Panc1 (cell line): Measurements from ENCODE around the gene SYCP2. TPM values are rescaled to one million over a fixed set of nuclear protein-coding genes. Genes with fewer than 3 reads are reported as not detected.

Experiments
- ATAC-seq: fragments of 200-7000 bp; cut with Tn5 transposase; 2 replicates; pipeline ENCODE4 v1.9.1; 2020; ENCODE audit warnings: mild to moderate bottlenecking, moderate library complexity
- BruUV-seq: library from RNA; stranded (reverse); fragments of 400-500 nt; replicated peaks from 2 replicates; lab custom pipeline; 2021; lab: Mats Ljungman, UMichigan
- CTCF ChIA-PET: fragments of 300-600 bp; sonication (Branson Sonifier 250); formaldehyde crosslinking; loops from one replicate; lab custom pipeline; 2022; ENCODE audit warnings: antibody characterized with exemption; lab: Charles Lee
- POLR2A ChIA-PET: fragments of 300-600 bp; sonication (Branson Sonifier 250); formaldehyde crosslinking; loops from one replicate; lab custom pipeline; 2022; ENCODE audit warnings: antibody characterized with exemption; lab: Charles Lee
- DNase-seq: peaks from one replicate; pipeline ENCODE4 v3.0.0-alpha.2; 2010; ENCODE audit warnings: low read depth, low spot score
- H3K27ac ChIP-seq: 2 replicates; pipeline ENCODE4 v1.5.1; 2011; ENCODE audit warnings: mild to moderate bottlenecking, low read length, inconsistent platforms
- H3K27me3 ChIP-seq: fragments of 200-500 bp; sonication (Bioruptor generic); 2 replicates; pipeline ENCODE4 v1.6.0; 2014; ENCODE audit warnings: low read length, inconsistent platforms; ENCODE audit not compliant: control insufficient read depth, insufficient read depth
- H3K36me3 ChIP-seq: fragments of 200-500 bp; sonication (Bioruptor generic); 2 replicates; pipeline ENCODE4 v1.5.1; 2014; ENCODE audit warnings: inconsistent platforms, mild to moderate bottlenecking, low read length, moderate library complexity; ENCODE audit not compliant: control insufficient read depth, insufficient read depth
- H3K4me1 ChIP-seq: 2 replicates; pipeline ENCODE4 v1.5.1; 2011; ENCODE audit warnings: inconsistent platforms, mild to moderate bottlenecking, low read length, moderate library complexity; ENCODE audit not compliant: control insufficient read depth, insufficient read depth
- H3K4me3 ChIP-seq, 2 experiments: 2 replicates each; pipeline ENCODE4 v1.5.1; 2011 to 2012; ENCODE audit warnings: low read depth in 2 of 2, low read length in 2 of 2, mild to moderate bottlenecking in 2 of 2, inconsistent platforms in 1 of 2, moderate library complexity in 1 of 2
- H3K9me3 ChIP-seq: fragments of 200-500 bp; sonication (Bioruptor generic); 2 replicates; pipeline ENCODE4 v1.5.1; 2014; ENCODE audit warnings: low read depth, mild to moderate bottlenecking, inconsistent platforms, low read length, moderate library complexity; ENCODE audit not compliant: control insufficient read depth, insufficient read depth
- POLR2AphosphoS5 ChIP-seq: IDR thresholded peaks from 2 replicates; pipeline ENCODE4 v1.6.1; 2012; ENCODE audit warnings: mild to moderate bottlenecking, low read depth, low read length, moderate library complexity
- SIN3A ChIP-seq: IDR thresholded peaks from 2 replicates; pipeline ENCODE4 v1.6.1; 2012; ENCODE audit warnings: low read depth, mild to moderate bottlenecking, low read length, moderate library complexity, borderline replicate concordance; ENCODE audit not compliant: insufficient read depth
- TCF7L2 ChIP-seq: IDR thresholded peaks from 2 replicates; pipeline ENCODE4 v1.6.1; 2011; ENCODE audit warnings: mild to moderate bottlenecking, low read depth, low read length, inconsistent platforms
- in situ Hi-C: cut with HindIII; loops from 2 replicates; pipeline ENCODE4 v1.10.0; 2016; ENCODE audit warnings: low sequenced_read_pairs, low pct_unique_long_range_greater_than_20kb
- intact Hi-C: fragments of 100-400 bp; cut with micrococcal nuclease; formaldehyde crosslinking; loops from one replicate; pipeline ENCODE4 v1.10.0; 2022; ENCODE audit not compliant: unreplicated experiment
- total RNA-seq: library from RNA; stranded (reverse); gene quantifications from one replicate; pipeline ENCODE4 v1.2.1, GENCODE V29; 2021; ENCODE audit not compliant: unreplicated experiment
- TF ChIP-seq, protein P1 (sequence below), 2 experiments: IDR thresholded peaks; 2 replicates each; pipeline ENCODE4 v1.6.1; 2011 to 2012; ENCODE audit warnings: low read depth in 2 of 2, control low read depth in 1 of 2, low read length in 1 of 2, mild to moderate bottlenecking in 1 of 2, moderate library complexity in 1 of 2; ENCODE audit not compliant: insufficient read depth in 1 of 2
- TF ChIP-seq, protein P2 (sequence below): fragments of 450-650 bp; IDR thresholded peaks from 2 replicates; pipeline ENCODE4 v1.5.1; 2017; ENCODE audit warnings: mild to moderate bottlenecking

The SYCP2 gene
- total RNA-seq, 1 experiment from 2014 or later = 39.7 TPM

DNA sequence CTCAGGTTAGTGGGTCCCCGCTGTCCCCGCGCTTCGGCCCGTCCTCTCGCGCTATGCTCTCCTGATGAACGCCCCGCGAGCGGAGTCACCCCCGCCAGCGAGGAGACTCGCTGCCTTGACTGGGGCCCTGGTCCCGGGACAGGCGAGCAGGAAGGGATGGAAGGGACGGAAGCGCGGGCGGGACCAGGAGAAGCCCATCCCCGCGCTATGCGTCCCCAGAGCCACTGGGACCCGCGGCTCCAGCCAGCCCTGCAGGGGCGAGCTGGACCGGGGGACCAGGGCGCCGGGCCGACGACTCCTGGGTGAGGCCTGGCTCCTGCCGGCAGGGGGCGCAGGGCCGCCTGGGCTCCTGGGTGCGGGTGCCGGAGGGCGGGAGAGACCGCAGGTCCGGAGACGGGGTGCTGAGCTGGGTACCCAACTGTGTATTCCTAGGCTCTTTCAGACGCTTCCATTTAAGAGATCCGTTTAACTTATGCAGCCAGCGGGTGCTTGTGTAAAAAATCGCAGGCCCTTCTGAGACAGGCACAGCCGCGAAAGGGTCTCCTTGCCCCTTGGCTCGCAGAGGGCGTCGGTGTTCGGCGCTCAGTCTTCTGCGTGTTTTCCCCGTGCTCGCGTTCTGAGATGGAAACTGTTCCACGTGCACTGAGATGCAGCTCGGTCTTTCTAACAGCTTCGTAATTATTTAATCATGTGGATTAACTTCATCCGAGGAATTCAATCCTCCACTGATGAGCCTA is 580 bp upstream of the SYCP2 start:
- Histone ChIP-seq H3K36me3 (no peaks in the 10 kb centered on the region), H3K4me3 (peak overlapping the region; percentile 65 to 84), H3K27me3 (no peaks in the 10 kb centered on the region), H3K4me1 (peaks cover 68% of the 10 kb centered on the region), H3K9me3 (no peaks in the 10 kb centered on the region), H3K27ac (peak overlapping the region; percentile 94)
- ChIA-PET POLR2A (no interaction called here), CTCF (interaction anchor here (0.7 to 1.3 kb wide), 3 partner anchors 10 to 1574 kb away, joined by 3 to 5 read pairs (median 3); no protein-coding TSS in a partner anchor)
- in situ Hi-C loops (no loop called here), intact Hi-C loops (no loop called here)
- DNase-seq (peak; percentile 53), ATAC-seq (peak; percentile 92)
- TF ChIP-seq, protein P1, sequence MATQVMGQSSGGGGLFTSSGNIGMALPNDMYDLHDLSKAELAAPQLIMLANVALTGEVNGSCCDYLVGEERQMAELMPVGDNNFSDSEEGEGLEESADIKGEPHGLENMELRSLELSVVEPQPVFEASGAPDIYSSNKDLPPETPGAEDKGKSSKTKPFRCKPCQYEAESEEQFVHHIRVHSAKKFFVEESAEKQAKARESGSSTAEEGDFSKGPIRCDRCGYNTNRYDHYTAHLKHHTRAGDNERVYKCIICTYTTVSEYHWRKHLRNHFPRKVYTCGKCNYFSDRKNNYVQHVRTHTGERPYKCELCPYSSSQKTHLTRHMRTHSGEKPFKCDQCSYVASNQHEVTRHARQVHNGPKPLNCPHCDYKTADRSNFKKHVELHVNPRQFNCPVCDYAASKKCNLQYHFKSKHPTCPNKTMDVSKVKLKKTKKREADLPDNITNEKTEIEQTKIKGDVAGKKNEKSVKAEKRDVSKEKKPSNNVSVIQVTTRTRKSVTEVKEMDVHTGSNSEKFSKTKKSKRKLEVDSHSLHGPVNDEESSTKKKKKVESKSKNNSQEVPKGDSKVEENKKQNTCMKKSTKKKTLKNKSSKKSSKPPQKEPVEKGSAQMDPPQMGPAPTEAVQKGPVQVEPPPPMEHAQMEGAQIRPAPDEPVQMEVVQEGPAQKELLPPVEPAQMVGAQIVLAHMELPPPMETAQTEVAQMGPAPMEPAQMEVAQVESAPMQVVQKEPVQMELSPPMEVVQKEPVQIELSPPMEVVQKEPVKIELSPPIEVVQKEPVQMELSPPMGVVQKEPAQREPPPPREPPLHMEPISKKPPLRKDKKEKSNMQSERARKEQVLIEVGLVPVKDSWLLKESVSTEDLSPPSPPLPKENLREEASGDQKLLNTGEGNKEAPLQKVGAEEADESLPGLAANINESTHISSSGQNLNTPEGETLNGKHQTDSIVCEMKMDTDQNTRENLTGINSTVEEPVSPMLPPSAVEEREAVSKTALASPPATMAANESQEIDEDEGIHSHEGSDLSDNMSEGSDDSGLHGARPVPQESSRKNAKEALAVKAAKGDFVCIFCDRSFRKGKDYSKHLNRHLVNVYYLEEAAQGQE (IDR thresholded peaks at IDR 0.05; ENCODE audit: insufficient read depth in 1 of 2, low read depth in 2 of 2, low read length in 1 of 2) = peak in 1 of 2 experiments; percentile 35; a peak in 1 of 4 replicates
- TF ChIP-seq POLR2AphosphoS5 = peak; percentile 73; the same call in 1 of the 2 replicates
- TF ChIP-seq SIN3A = 0 out of 2 replicates have a peak, but pooled peaks have one; percentile 63
- TF ChIP-seq, protein P2, sequence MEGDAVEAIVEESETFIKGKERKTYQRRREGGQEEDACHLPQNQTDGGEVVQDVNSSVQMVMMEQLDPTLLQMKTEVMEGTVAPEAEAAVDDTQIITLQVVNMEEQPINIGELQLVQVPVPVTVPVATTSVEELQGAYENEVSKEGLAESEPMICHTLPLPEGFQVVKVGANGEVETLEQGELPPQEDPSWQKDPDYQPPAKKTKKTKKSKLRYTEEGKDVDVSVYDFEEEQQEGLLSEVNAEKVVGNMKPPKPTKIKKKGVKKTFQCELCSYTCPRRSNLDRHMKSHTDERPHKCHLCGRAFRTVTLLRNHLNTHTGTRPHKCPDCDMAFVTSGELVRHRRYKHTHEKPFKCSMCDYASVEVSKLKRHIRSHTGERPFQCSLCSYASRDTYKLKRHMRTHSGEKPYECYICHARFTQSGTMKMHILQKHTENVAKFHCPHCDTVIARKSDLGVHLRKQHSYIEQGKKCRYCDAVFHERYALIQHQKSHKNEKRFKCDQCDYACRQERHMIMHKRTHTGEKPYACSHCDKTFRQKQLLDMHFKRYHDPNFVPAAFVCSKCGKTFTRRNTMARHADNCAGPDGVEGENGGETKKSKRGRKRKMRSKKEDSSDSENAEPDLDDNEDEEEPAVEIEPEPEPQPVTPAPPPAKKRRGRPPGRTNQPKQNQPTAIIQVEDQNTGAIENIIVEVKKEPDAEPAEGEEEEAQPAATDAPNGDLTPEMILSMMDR = peak; percentile 98
- no peak for TF ChIP-seq TCF7L2
- no TSS peak for BruUV-seq

DNA sequence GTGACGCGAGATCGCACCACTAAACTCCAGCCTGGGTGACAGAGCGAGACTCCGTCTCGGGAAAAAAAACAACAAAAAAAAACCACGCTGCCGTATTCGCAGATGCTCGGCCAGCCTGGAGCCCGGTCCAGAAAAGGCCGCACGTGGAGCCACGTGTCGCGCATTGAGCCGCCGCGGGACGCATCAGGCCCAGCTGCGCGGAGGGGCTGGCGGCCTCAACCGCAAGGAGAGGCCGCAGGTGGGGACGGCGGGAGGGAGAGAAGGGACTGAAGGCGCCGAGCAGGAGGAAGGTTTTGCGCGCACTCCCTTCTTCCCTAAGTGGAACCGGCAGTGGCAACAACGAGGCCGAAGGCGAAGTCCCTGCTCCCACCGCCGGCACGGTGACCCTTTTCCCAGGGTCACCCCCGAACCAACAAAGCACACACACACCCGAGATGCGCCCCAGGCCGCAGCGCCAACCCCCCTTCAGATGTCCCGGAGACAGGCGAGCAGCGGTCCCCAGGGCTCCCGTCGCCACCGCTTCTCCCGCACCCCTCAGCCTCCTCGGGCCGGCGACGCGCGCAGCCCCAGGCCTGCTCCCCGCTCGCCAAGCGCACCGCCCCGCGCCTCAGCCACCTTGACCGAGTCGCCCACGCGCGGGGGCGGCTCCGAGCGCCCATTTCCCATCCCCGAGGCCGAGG is 681 bp downstream of the SYCP2 start:
- no peak for DNase-seq
- in situ Hi-C loops = no loop called here
- peak overlapping the region; percentile 65 to 84 for H3K4me3 ChIP-seq
- BruUV-seq = no TSS peak
- ChIA-PET CTCF (no interaction called here), POLR2A (no interaction called here)
- intact Hi-C loops = no loop called here
- peak overlapping the region; percentile 69 for H3K27ac ChIP-seq
- TF ChIP-seq, protein P1 (IDR thresholded peaks at IDR 0.05; ENCODE audit: insufficient read depth in 1 of 2, low read depth in 2 of 2, low read length in 1 of 2) = no peak
- no peaks in the 10 kb centered on the region for H3K36me3 ChIP-seq
- peaks cover 56% of the 10 kb centered on the region for H3K4me1 ChIP-seq
- ATAC-seq = no peak
- no peaks in the 10 kb centered on the region for H3K9me3 ChIP-seq
- no peaks in the 10 kb centered on the region for H3K27me3 ChIP-seq
